Caki2 (cell line): Measurements from ENCODE around the gene SOX4. TPM values are rescaled to one million over a fixed set of nuclear protein-coding genes. Genes with fewer than 3 reads are reported as not detected.

Experiments
- DNase-seq: peaks from one replicate; pipeline ENCODE4 v3.0.0-alpha.2; 2015; ENCODE audit warnings: low read depth
- in situ Hi-C: cut with HindIII; loops from 2 replicates; pipeline ENCODE4 v1.10.0; 2016; ENCODE audit warnings: low sequenced_read_pairs, low pct_unique_long_range_greater_than_20kb, mixed read lengths
- total RNA-seq: library from RNA; depleted of rRNA; stranded (reverse); fragments of >200 nt; shearing (Covaris generic); gene quantifications from 2 replicates; pipeline ENCODE4 v1.2.3, GENCODE V29; 2014; ENCODE audit warnings: low replicate concordance

SOX4 gene
- total RNA-seq, 1 experiment from 2014 or later, result 81.8 TPM

- DNase-seq, result no peak
- in situ Hi-C loops, result no loop called here
These were observed 11.6 kb downstream of the SOX4 start for GRCh38 chr6:21605166-21605565.

GRCh38 chr6:21608601-21609000, 15.1 kb downstream of the SOX4 start:
- DNase-seq, result no peak
- in situ Hi-C loops, result no loop called here

- in situ Hi-C loops, result no loop called here
These were observed 16.4 kb downstream of the SOX4 start for GRCh38 chr6:21609881-21610329.

GRCh38 chr6:21610341-21610740, 16.8 kb downstream of the SOX4 start:
- in situ Hi-C loops, result no loop called here
- no peak for DNase-seq

More at GRCh38 chr6:21609881-21610329, 16.4 kb downstream of the SOX4 start:
- DNase-seq, result no peak

- in situ Hi-C loops, result no loop called here
- no peak for DNase-seq
These were observed 17.9 kb downstream of the SOX4 start for GRCh38 chr6:21611485-21611884.

- no peak for DNase-seq
- in situ Hi-C loops, result no loop called here
These were observed 18.7 kb downstream of the SOX4 start for GRCh38 chr6:21612067-21612745.

GRCh38 chr6:21613809-21614208, 20.3 kb downstream of the SOX4 start:
- in situ Hi-C loops, result no loop called here

GRCh38 chr6:21614226-21614625, 20.7 kb downstream of the SOX4 start:
- in situ Hi-C loops, result no loop called here
- DNase-seq, result no peak

More at GRCh38 chr6:21613809-21614208, 20.3 kb downstream of the SOX4 start:
- no peak for DNase-seq

GRCh38 chr6:21615504-21615903, 22.0 kb downstream of the SOX4 start:
- DNase-seq, result no peak
- in situ Hi-C loops, result no loop called here

GRCh38 chr6:21616005-21616404, 22.5 kb downstream of the SOX4 start:
- in situ Hi-C loops, result no loop called here
- no peak for DNase-seq

GRCh38 chr6:21625642-21626041, 32.1 kb downstream of the SOX4 start:
- in situ Hi-C loops, result no loop called here
- DNase-seq, result no peak

GRCh38 chr6:21626756-21627155, 33.2 kb downstream of the SOX4 start:
- in situ Hi-C loops, result no loop called here
- DNase-seq, result no peak

GRCh38 chr6:21628160-21628559, 34.6 kb downstream of the SOX4 start:
- in situ Hi-C loops, result no loop called here
- DNase-seq, result no peak

- in situ Hi-C loops, result no loop called here
- DNase-seq, result no peak
These were observed 40.1 kb downstream of the SOX4 start for GRCh38 chr6:21633511-21634109.

GRCh38 chr6:21634582-21634981, 41.0 kb downstream of the SOX4 start:
- in situ Hi-C loops, result no loop called here
- DNase-seq, result peak; percentile 10

- DNase-seq, result no peak
- in situ Hi-C loops, result no loop called here
These were observed 43.3 kb downstream of the SOX4 start for GRCh38 chr6:21636876-21637275.

GRCh38 chr6:21639316-21639715, 45.8 kb downstream of the SOX4 start:
- no peak for DNase-seq
- in situ Hi-C loops, result no loop called here
